Measurements from ENCODE around the gene STX12.
"Not testable (repeated sequence)": the region's sequence is repeated elsewhere in the genome, so short reads cannot be mapped to it uniquely, and the experiment has no call there.

STX12 gene

GRCh38 chr1:27871076-27871475 lies 98.1 kb downstream of the STX12 start:
- not testable (repeated sequence) for DNase-seq

GRCh38 chr1:27872059-27872801 lies 99.2 kb downstream of the STX12 start, which contains the start of gene THEMIS2:
THEMIS2 (plus strand) TSS chr1:27872544; CDS start chr1:27872572, 28 bp downstream.
- DNase-seq = peak; percentile 72

- no peak for DNase-seq
These were observed 100.0 kb downstream of the STX12 start for GRCh38 chr1:27872802-27873551.

GRCh38 chr1:27873671-27874384 lies 100.8 kb downstream of the STX12 start:
- no peak for DNase-seq
